Right lobe of liver (tissue), 6 donors: Measurements from ENCODE around the gene PA2G4. TPM values are rescaled to one million over a fixed set of nuclear protein-coding genes. Genes with fewer than 3 reads are reported as not detected.

Experiments
- ATAC-seq, 4 donors: fragments of 200-7000 bp; cut with Tn5 transposase; one replicate each; pipeline ENCODE4 v1.9.1; 2020; ENCODE audit warnings: mild to moderate bottlenecking in 4 of 4, moderate library complexity in 4 of 4
- DNase-seq, 3 donors: peaks; one replicate each; pipeline ENCODE4 v3.0.0-alpha.2; 2020
- H3K27ac ChIP-seq, 3 donors: fragments of 200-600 bp; one replicate each; pipeline ENCODE4 v1.8.0; 2022
- H3K27me3 ChIP-seq, 2 donors: fragments of 200-600 bp; one replicate each; pipeline ENCODE4 v1.8.0; 2022
- H3K36me3 ChIP-seq, 4 donors: fragments of 200-600 bp; sonication (generic) in 1 of 4; one replicate each; pipeline versions ENCODE4 v1.5.1 to v1.8.0; 2017 to 2022; ENCODE audit warnings: control low read depth in 1 of 4
- H3K4me1 ChIP-seq, 4 donors: fragments of 200-600 bp; sonication (generic) in 1 of 4; one replicate each; pipeline versions ENCODE4 v1.5.1 to v1.8.0; 2017 to 2022; ENCODE audit warnings: control low read depth in 1 of 4
- H3K4me3 ChIP-seq, 3 donors: fragments of 200-600 bp; one replicate each; pipeline ENCODE4 v1.8.0; 2022
- H3K9me3 ChIP-seq, 4 donors: fragments of 200-600 bp; sonication (generic) in 1 of 4; one replicate each; pipeline versions ENCODE4 v1.5.1 to v1.8.0; 2017 to 2022; ENCODE audit warnings: control low read depth in 1 of 4
- POLR2A ChIP-seq: fragments of 450-650 bp; IDR thresholded peaks from one replicate; pipeline ENCODE4 v1.6.1; 2017; ENCODE audit warnings: antibody characterized with exemption, mild to moderate bottlenecking
- WGBS: methylation state at CpG from one replicate; pipeline ENCODE4 v1.1.6; 2018; ENCODE audit warnings: low coverage, low lambda C conversion rate; ENCODE audit not compliant: insufficient coverage; ENCODE audit errors: missing lambda C conversion rate; 5-methylcytosine and 5-hydroxymethylcytosine counted together
- intact Hi-C, 2 donors: fragments of 100-400 bp; cut with DNase I; formaldehyde crosslinking; loops; one replicate each; pipeline versions ENCODE4 v1.11.2 to v1.14.1; 2022
- total RNA-seq, 6 experiments: library from RNA; depleted of rRNA in 2 of 6; stranded (reverse); fragments of >200 nt in 2 of 6; fragmentation: NEBNext Ultra II Directional in 3 of 6; extraction: Animal tissue kit (Norgen Biotek cat#: 25700) in 3 of 6; gene quantifications; one replicate each; pipeline versions ENCODE4 v1.1.0 to v1.2.4, GENCODE V29; 2016 to 2023
- TF ChIP-seq, protein P1 (sequence below), 4 donors: fragments of 200-600 bp in 3 of 4; fragments of 450-650 bp in 1 of 4; IDR thresholded peaks; one replicate each; pipeline versions ENCODE4 v1.5.1 to v1.8.0; 2016 to 2022; ENCODE audit warnings: antibody characterized with exemption in 4 of 4, mild to moderate bottlenecking in 2 of 4
- donor health status: DM: no; HTN: yes; CAD: no.
- donor health status: DM: no; HTN: no; CAD: no.
- donor health status: DM: no; HTN: no; CAD: no.
- donor health status: DM: no; HTN: yes; CAD: no.
- donor health status: DM: no; HTN: yes; CAD: no.

The PA2G4 gene
- total RNA-seq, 6 experiments from 2014 or later = 29.7 to 82.4 (median 36.6) TPM

DNA sequence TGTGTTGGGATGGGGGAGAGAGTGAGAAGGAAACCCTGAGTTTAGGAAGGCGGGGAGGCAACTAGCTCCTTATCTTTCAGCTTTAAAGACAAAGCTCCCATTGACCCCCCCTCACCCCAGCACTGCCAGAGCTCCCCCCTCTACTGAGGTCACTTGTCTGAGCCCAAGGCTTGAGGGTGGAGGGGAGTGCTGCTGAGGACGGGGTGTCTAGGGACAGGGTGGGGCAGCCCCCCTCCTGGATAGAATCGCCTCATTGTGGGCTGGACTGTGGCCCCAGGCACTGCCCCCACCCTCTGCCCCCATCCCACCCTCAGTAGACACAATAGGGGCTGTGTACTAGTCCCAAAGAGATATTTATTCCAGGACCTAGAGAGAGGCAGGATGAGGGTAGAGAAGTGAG is 21.4 kb upstream of the PA2G4 start:
- Histone ChIP-seq H3K9me3 (no peaks in the 10 kb centered on the region), H3K36me3 (peaks cover 0 to 46% (median 22%) of the 10 kb centered on the region in 4 donors), H3K27me3 (no peaks in the 10 kb centered on the region), H3K4me3 (peak overlapping the region in 2 of 3 donors; percentile 90 to 92), H3K4me1 (peaks cover 0 to 60% (median 22%) of the 10 kb centered on the region in 4 donors), H3K27ac (peak overlapping the region in 2 of 3 donors; percentile 93 to 99)
- TF ChIP-seq POLR2A = no peak
- TF ChIP-seq, protein P1, sequence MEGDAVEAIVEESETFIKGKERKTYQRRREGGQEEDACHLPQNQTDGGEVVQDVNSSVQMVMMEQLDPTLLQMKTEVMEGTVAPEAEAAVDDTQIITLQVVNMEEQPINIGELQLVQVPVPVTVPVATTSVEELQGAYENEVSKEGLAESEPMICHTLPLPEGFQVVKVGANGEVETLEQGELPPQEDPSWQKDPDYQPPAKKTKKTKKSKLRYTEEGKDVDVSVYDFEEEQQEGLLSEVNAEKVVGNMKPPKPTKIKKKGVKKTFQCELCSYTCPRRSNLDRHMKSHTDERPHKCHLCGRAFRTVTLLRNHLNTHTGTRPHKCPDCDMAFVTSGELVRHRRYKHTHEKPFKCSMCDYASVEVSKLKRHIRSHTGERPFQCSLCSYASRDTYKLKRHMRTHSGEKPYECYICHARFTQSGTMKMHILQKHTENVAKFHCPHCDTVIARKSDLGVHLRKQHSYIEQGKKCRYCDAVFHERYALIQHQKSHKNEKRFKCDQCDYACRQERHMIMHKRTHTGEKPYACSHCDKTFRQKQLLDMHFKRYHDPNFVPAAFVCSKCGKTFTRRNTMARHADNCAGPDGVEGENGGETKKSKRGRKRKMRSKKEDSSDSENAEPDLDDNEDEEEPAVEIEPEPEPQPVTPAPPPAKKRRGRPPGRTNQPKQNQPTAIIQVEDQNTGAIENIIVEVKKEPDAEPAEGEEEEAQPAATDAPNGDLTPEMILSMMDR (IDR thresholded peaks at IDR 0.05) = no peak
- WGBS = 31% methylated on average over 3 of the region's 3 CpGs
- DNase-seq (no peak), ATAC-seq (no peak)
- intact Hi-C loops = no loop called here

GRCh38 chr12:56084958-56085543 is 19.3 kb upstream of the PA2G4 start:
- ATAC-seq (peak in 1 of 4 donors; percentile 2), DNase-seq (peak in 2 of 3 donors; percentile 54 to 68)
- WGBS = 74% methylated on average over 9 of the region's 15 CpGs
- Histone ChIP-seq H3K36me3 (peaks cover 0 to 67% (median 33%) of the 10 kb centered on the region in 4 donors), H3K27me3 (no peaks in the 10 kb centered on the region), H3K4me3 (no peak overlapping the region), H3K9me3 (no peaks in the 10 kb centered on the region), H3K27ac (peak overlapping the region; percentile 36 to 47 (median 40)), H3K4me1 (peaks cover 0 to 52% (median 22%) of the 10 kb centered on the region in 4 donors)
- TF ChIP-seq POLR2A = no peak
- TF ChIP-seq, protein P1 (IDR thresholded peaks at IDR 0.05) = peak; percentile 16 to 35 (median 23)
- intact Hi-C loops = no loop called here

DNA sequence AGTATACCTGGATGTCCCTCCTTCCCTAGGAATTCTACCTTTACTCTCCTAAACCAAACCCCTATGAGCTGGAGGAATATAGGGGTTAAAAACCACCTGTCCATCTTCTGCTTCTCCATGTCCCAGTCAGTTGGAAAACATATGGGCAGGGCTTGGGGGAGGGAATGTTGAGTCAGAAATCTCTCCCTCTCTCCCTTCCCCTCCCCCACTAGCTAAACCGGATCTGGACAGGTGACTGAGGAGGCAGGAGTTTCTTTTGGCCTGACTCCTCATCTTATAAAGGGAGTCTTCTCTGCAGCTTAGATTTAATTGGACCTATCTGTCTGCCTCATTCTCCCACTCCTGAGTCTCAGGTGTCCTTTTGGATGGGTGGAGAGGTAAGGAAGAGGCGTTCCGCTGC is 18.3 kb upstream of the PA2G4 start:
- peaks cover 0 to 77% (median 38%) of the 10 kb centered on the region in 4 donors for H3K36me3 ChIP-seq
- no peak for TF ChIP-seq POLR2A
- TF ChIP-seq, protein P1 (IDR thresholded peaks at IDR 0.05) = no peak
- H3K27me3 ChIP-seq = no peaks in the 10 kb centered on the region
- H3K27ac ChIP-seq = peak overlapping the region in 1 of 3 donors; percentile 31
- H3K9me3 ChIP-seq = no peaks in the 10 kb centered on the region
- DNase-seq = no peak
- WGBS = 72% methylated on average over 3 of the region's 3 CpGs
- no peak for ATAC-seq
- no peak overlapping the region for H3K4me3 ChIP-seq
- intact Hi-C loops = no loop called here
- H3K4me1 ChIP-seq = peaks cover 0 to 52% (median 22%) of the 10 kb centered on the region in 4 donors

DNA sequence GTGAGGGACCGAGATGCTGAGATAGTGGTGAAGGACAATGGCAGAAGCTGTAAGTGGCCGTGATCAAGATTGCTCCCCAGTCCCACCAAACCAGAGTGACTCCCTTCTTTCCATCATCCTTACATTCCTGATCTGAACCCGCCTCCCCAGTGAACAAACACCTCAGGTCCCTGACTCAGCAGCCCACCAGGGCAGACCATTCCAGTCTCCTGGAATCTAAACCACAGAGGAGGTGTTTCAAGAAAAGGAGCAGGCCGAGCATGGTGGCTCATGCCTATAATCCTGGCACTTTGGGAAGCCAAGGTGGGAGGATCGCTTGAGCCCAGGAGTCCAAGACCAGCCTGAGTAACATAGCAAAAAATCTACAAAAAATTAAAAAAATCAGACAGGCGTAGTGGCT is 17.8 kb upstream of the PA2G4 start:
- TF ChIP-seq POLR2A = no peak
- TF ChIP-seq, protein P1 (IDR thresholded peaks at IDR 0.05) = no peak
- Histone ChIP-seq H3K36me3 (peaks cover 0 to 80% (median 38%) of the 10 kb centered on the region in 4 donors), H3K9me3 (no peaks in the 10 kb centered on the region), H3K4me3 (no peak overlapping the region), H3K27ac (peak overlapping the region in 2 of 3 donors; percentile 31 to 58), H3K27me3 (no peaks in the 10 kb centered on the region), H3K4me1 (peaks cover 0 to 52% (median 22%) of the 10 kb centered on the region in 4 donors)
- DNase-seq = no peak
- 84% methylated on average over 5 of the region's 6 CpGs for WGBS
- ATAC-seq = no peak
- intact Hi-C loops = no loop called here
